ENCODE results near the gene PGAM5.

Gene PGAM5

GRCh38 chr12:132710405-132711079 is at the start of gene PGAM5:
Gene PGAM5, plus strand, starts transcription at chr12:132710842. Its CDS starts 35 bp downstream, at chr12:132710877.
- DNase-seq, result peak; percentile 19 to 89 (median 69)

GRCh38 chr12:132660996-132661395 is 49.6 kb upstream of the PGAM5 start:
- no peak for DNase-seq

- no peak for DNase-seq
Measured at GRCh38 chr12:132661972-132662371, 48.7 kb upstream of the PGAM5 start.

- no peak for DNase-seq
Measured at GRCh38 chr12:132662901-132663755, 47.5 kb upstream of the PGAM5 start.

- DNase-seq, result no peak
Measured at GRCh38 chr12:132664206-132665148, 46.2 kb upstream of the PGAM5 start.

- no peak for DNase-seq
Measured at GRCh38 chr12:132665149-132665491, 45.5 kb upstream of the PGAM5 start.

GRCh38 chr12:132665794-132666193 is 44.8 kb upstream of the PGAM5 start:
- no peak for DNase-seq

- no peak for DNase-seq
Measured at GRCh38 chr12:132668191-132669088, 42.2 kb upstream of the PGAM5 start.

GRCh38 chr12:132669166-132669879 is 41.3 kb upstream of the PGAM5 start:
- DNase-seq, result no peak

- no peak for DNase-seq
Measured at GRCh38 chr12:132672116-132672515, 38.5 kb upstream of the PGAM5 start.

GRCh38 chr12:132672678-132673077 is 38.0 kb upstream of the PGAM5 start:
- DNase-seq, result no peak

- DNase-seq, result no peak
Measured at GRCh38 chr12:132673288-132674179, 37.1 kb upstream of the PGAM5 start.

GRCh38 chr12:132674561-132674960 is 36.1 kb upstream of the PGAM5 start:
- DNase-seq, result no peak

GRCh38 chr12:132675757-132676432 is 34.7 kb upstream of the PGAM5 start:
- no peak for DNase-seq

GRCh38 chr12:132677492-132677891 is 33.1 kb upstream of the PGAM5 start:
- DNase-seq, result no peak

GRCh38 chr12:132685400-132685799 is 25.2 kb upstream of the PGAM5 start:
- no peak for DNase-seq

GRCh38 chr12:132686825-132687210 is 23.8 kb upstream of the PGAM5 start:
- peak in 1 of 14 donors; percentile 28 for DNase-seq

GRCh38 chr12:132687211-132688164 is 23.2 kb upstream of the PGAM5 start, which contains the start of the genes POLE and PXMP2:
Gene POLE, minus strand, starts transcription at chr12:132687342. Its CDS starts 27 bp downstream, at chr12:132687315.
Gene PXMP2, plus strand, starts transcription at chr12:132687587. Its CDS starts 84 bp downstream, at chr12:132687671.
- peak; percentile 43 to 92 (median 80) for DNase-seq

All from C1 segment of cervical spinal cord (tissue), 14 donors.